ENCODE data around the gene SMOC2. TPM values are rescaled to one million over a fixed set of nuclear protein-coding genes. Genes with fewer than 3 reads are reported as not detected.
"Not testable (repeated sequence)": the region's sequence is repeated elsewhere in the genome, so short reads cannot be mapped to it uniquely, and the experiment has no call there.

Gene SMOC2
- total RNA-seq, 2 experiments from 2014 or later = not detected

DNA sequence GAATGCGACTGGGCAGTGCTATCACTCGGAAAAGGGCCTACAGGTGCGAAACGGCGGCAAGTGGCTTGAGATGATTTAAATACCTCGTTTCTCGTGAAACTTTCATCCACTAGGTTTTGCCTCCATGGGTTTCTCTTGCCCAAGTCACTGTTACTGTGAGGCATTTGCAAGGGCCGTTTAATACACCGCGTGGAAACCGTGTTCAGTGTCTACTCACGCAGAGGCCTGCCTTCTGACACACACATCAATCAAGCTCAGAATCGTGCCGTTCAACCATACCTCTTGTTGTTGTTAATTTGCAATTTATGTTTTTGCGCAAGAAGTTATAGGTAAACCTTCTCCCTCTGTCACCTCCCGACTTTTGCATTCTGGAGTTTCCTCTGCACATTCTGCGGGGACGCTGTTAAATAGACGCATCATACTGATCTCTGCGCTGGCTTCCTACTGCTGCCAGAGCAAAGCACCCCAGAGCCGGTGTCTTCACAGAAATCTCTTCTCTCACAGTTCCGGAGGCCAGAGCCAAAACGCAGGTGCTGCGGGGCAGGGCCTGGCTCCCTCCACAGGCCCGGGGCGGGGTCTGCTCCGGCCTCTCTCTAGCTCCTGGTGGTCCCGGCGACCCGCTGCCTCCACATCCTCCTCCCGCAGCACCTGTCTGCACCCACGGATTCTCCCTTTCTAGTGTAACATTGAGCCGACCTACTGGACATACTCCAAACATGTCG, 251.4 kb downstream of the SMOC2 start:
- Mint-ChIP-seq H3K4me1 (no peaks in the 10 kb centered on the region), H3K36me3 (ENCODE audit: low read depth) (no peaks in the 10 kb centered on the region), H3K27ac (no peak overlapping the region), H3K4me3 (no peak overlapping the region), H3K27me3 (peaks cover 2% of the 10 kb centered on the region), H3K9me3 (no peaks in the 10 kb centered on the region)
- CTCF ChIA-PET = no interaction called here
- DNase-seq = no peak
- POLR2A ChIA-PET = no interaction called here

- H3K4me3 Mint-ChIP-seq; POLR2A ChIA-PET; H3K27ac Mint-ChIP-seq; DNase-seq; CTCF ChIA-PET; H3K9me3 Mint-ChIP-seq; H3K36me3 Mint-ChIP-seq (ENCODE audit: low read depth); H3K27me3 Mint-ChIP-seq; H3K4me1 Mint-ChIP-seq: not testable (repeated sequence)
Measured at GRCh38 chr6:168692915-168693257, 251.9 kb downstream of the SMOC2 start.

DNA sequence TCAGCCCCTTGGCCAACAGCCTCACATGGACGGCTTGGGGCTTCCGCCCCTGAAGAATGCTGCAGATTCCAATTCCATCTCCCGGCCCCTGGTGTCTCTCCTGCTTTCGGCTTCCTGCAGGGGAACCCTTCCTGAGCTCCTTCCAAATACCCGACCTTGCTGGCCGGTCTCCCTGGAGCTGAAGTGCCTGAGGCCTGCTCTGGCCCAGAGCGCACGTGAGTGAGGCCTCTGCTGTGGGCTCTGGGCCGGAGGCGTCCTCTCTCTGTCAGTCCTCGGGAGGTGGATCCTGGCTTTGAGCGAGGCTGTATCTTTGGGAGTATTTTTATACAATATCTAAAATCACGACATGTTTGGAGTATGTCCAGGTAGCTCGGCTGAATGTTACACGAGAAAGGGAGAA, 253.8 kb downstream of the SMOC2 start:
- H3K4me3 Mint-ChIP-seq; POLR2A ChIA-PET; H3K36me3 Mint-ChIP-seq (ENCODE audit: low read depth); H3K27me3 Mint-ChIP-seq; DNase-seq; H3K4me1 Mint-ChIP-seq; H3K27ac Mint-ChIP-seq; H3K9me3 Mint-ChIP-seq; CTCF ChIA-PET: not testable (repeated sequence)

GRCh38 chr6:168695701-168696100, 254.7 kb downstream of the SMOC2 start:
- CTCF ChIA-PET = no interaction called here
- POLR2A ChIA-PET = no interaction called here
- H3K4me1 Mint-ChIP-seq = no peaks in the 10 kb centered on the region
- no peaks in the 10 kb centered on the region for H3K36me3 Mint-ChIP-seq (ENCODE audit: low read depth)
- H3K9me3 Mint-ChIP-seq = no peaks in the 10 kb centered on the region
- H3K27ac Mint-ChIP-seq = no peak overlapping the region
- DNase-seq = no peak
- H3K4me3 Mint-ChIP-seq = no peak overlapping the region
- no peaks in the 10 kb centered on the region for H3K27me3 Mint-ChIP-seq

- ChIA-PET POLR2A (no interaction called here), CTCF (no interaction called here)
- no peaks in the 10 kb centered on the region for H3K9me3 Mint-ChIP-seq
- H3K4me3 Mint-ChIP-seq = no peak overlapping the region
- H3K27me3 Mint-ChIP-seq = no peaks in the 10 kb centered on the region
- H3K4me1 Mint-ChIP-seq = no peaks in the 10 kb centered on the region
- no peak for DNase-seq
- no peaks in the 10 kb centered on the region for H3K36me3 Mint-ChIP-seq (ENCODE audit: low read depth)
- no peak overlapping the region for H3K27ac Mint-ChIP-seq
Measured at GRCh38 chr6:168698923-168699322, 257.9 kb downstream of the SMOC2 start.

DNA sequence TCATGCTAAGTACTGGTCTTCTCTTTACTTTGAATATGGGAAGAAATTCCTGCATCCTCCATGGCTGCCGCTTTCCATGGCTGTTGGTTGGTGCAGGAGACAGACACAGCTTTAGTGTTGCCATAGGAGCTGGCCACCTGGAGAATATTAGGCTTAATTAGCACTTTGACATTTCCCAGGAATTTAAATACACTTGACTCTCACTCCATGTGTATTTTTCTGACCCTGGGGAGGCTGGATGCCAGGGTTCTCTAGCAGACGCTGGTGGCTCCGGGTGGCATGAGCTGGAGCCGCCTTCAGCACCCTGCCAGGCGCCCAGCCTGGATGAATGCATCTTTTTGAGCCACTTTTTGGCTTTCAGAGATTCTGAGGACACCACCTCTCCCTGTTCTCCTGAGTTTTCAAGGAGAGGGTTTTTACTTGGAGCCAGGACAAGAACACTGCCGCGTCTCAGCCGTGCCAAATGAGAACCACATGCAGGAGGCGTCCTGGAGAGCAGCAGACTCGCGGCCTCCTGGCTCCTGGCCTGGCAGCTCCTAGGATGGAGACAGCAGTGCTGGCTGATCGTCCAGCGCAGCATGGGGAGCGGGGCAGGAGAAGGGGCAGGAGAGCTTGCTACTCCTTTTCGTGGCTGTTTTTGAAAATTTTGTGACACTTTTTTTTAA, 258.8 kb downstream of the SMOC2 start:
- H3K4me1 Mint-ChIP-seq = no peaks in the 10 kb centered on the region
- CTCF ChIA-PET = interaction anchor here (0.6 kb wide), 1 partner anchor 99 kb away, joined by 5 read pairs; no protein-coding TSS in a partner anchor
- no peaks in the 10 kb centered on the region for H3K27me3 Mint-ChIP-seq
- no peaks in the 10 kb centered on the region for H3K36me3 Mint-ChIP-seq (ENCODE audit: low read depth)
- POLR2A ChIA-PET = no interaction called here
- H3K4me3 Mint-ChIP-seq = no peak overlapping the region
- no peak for DNase-seq
- H3K27ac Mint-ChIP-seq = no peak overlapping the region
- no peaks in the 10 kb centered on the region for H3K9me3 Mint-ChIP-seq

- no peaks in the 10 kb centered on the region for H3K4me1 Mint-ChIP-seq
- H3K27ac Mint-ChIP-seq = no peak overlapping the region
- no peak for DNase-seq
- no peaks in the 10 kb centered on the region for H3K27me3 Mint-ChIP-seq
- ChIA-PET POLR2A (no interaction called here), CTCF (no interaction called here)
- H3K4me3 Mint-ChIP-seq = no peak overlapping the region
- H3K9me3 Mint-ChIP-seq = no peaks in the 10 kb centered on the region
- H3K36me3 Mint-ChIP-seq (ENCODE audit: low read depth) = no peaks in the 10 kb centered on the region
Measured at GRCh38 chr6:168700880-168701279, 259.9 kb downstream of the SMOC2 start.

- Mint-ChIP-seq H3K27ac (no peak overlapping the region), H3K4me3 (no peak overlapping the region), H3K9me3 (no peaks in the 10 kb centered on the region), H3K36me3 (ENCODE audit: low read depth) (no peaks in the 10 kb centered on the region), H3K4me1 (no peaks in the 10 kb centered on the region), H3K27me3 (no peaks in the 10 kb centered on the region)
- CTCF ChIA-PET = no interaction called here
- POLR2A ChIA-PET = no interaction called here
- DNase-seq = no peak
Measured at GRCh38 chr6:168703990-168704389, 263.0 kb downstream of the SMOC2 start.

DNA sequence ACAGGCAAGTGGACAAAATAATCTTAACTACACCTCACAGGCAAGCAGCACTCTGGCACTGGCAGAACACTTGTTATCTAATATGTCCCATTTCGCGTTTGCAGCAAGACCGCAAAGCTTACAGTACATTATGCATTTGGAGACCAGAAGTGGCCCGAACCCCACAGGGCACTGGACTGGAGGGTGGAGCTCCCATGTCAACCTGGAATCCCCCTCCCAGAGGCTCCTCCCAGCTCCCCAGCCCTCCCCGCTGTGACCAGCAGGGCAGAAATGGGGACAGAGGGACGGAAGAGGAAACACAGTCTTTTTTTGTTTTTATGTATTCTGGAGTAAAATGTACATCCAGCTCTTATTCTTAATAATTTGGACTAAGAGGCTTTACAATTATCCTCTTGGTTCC, 263.7 kb downstream of the SMOC2 start:
- no peaks in the 10 kb centered on the region for H3K4me1 Mint-ChIP-seq
- POLR2A ChIA-PET = no interaction called here
- CTCF ChIA-PET = no interaction called here
- no peak for DNase-seq
- H3K27ac Mint-ChIP-seq = no peak overlapping the region
- H3K4me3 Mint-ChIP-seq = no peak overlapping the region
- H3K27me3 Mint-ChIP-seq = no peaks in the 10 kb centered on the region
- no peaks in the 10 kb centered on the region for H3K36me3 Mint-ChIP-seq (ENCODE audit: low read depth)
- H3K9me3 Mint-ChIP-seq = no peaks in the 10 kb centered on the region

- H3K4me1 Mint-ChIP-seq; H3K36me3 Mint-ChIP-seq (ENCODE audit: low read depth); H3K4me3 Mint-ChIP-seq; CTCF ChIA-PET; POLR2A ChIA-PET; DNase-seq; H3K27ac Mint-ChIP-seq; H3K9me3 Mint-ChIP-seq; H3K27me3 Mint-ChIP-seq: not testable (repeated sequence)
Measured at GRCh38 chr6:168705271-168705670, 264.3 kb downstream of the SMOC2 start.

- no peak overlapping the region for H3K27ac Mint-ChIP-seq
- H3K4me1 Mint-ChIP-seq = no peaks in the 10 kb centered on the region
- no peaks in the 10 kb centered on the region for H3K9me3 Mint-ChIP-seq
- no peaks in the 10 kb centered on the region for H3K36me3 Mint-ChIP-seq (ENCODE audit: low read depth)
- CTCF ChIA-PET = no interaction called here
- no peak for DNase-seq
- no peaks in the 10 kb centered on the region for H3K27me3 Mint-ChIP-seq
- POLR2A ChIA-PET = no interaction called here
- no peak overlapping the region for H3K4me3 Mint-ChIP-seq
Measured at GRCh38 chr6:168706471-168707177, 265.6 kb downstream of the SMOC2 start.

- H3K27ac Mint-ChIP-seq = no peak overlapping the region
- no peaks in the 10 kb centered on the region for H3K4me1 Mint-ChIP-seq
- H3K27me3 Mint-ChIP-seq = no peaks in the 10 kb centered on the region
- POLR2A ChIA-PET = no interaction called here
- no peaks in the 10 kb centered on the region for H3K36me3 Mint-ChIP-seq (ENCODE audit: low read depth)
- H3K4me3 Mint-ChIP-seq = no peak overlapping the region
- CTCF ChIA-PET = no interaction called here
- no peak for DNase-seq
- H3K9me3 Mint-ChIP-seq = no peaks in the 10 kb centered on the region
Measured at GRCh38 chr6:168708526-168708925, 267.5 kb downstream of the SMOC2 start.

GRCh38 chr6:168708984-168709383, 268.0 kb downstream of the SMOC2 start:
- no peaks in the 10 kb centered on the region for H3K9me3 Mint-ChIP-seq
- no peak overlapping the region for H3K27ac Mint-ChIP-seq
- CTCF ChIA-PET = no interaction called here
- no peak for DNase-seq
- H3K4me3 Mint-ChIP-seq = no peak overlapping the region
- POLR2A ChIA-PET = no interaction called here
- H3K27me3 Mint-ChIP-seq = no peaks in the 10 kb centered on the region
- H3K4me1 Mint-ChIP-seq = no peaks in the 10 kb centered on the region
- no peaks in the 10 kb centered on the region for H3K36me3 Mint-ChIP-seq (ENCODE audit: low read depth)

DNA sequence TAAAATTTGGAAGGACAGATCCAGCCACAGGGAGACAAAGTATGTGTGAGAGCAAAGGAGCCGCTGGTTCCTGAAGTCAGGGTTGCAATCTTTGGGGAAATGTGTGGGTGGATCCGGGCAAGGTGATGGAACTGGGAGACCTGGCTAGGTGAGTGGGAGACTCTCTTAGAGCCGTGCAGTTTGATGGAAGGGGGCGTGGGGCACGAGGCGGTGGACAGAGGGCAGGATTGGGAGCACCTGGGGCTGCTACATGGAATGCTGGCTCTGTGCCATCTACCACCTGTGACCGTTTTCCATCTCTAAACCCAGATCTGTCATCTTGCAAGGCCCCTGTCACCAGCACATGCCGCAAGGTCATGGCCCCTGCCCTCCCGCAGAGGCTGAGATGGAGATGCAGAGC, 268.4 kb downstream of the SMOC2 start:
- POLR2A ChIA-PET = no interaction called here
- CTCF ChIA-PET = no interaction called here

More for the DNA sequence above, 268.4 kb downstream of the SMOC2 start:
- Mint-ChIP-seq H3K27ac (no peak overlapping the region), H3K9me3 (no peaks in the 10 kb centered on the region), H3K36me3 (ENCODE audit: low read depth) (no peaks in the 10 kb centered on the region), H3K4me1 (no peaks in the 10 kb centered on the region), H3K4me3 (no peak overlapping the region), H3K27me3 (no peaks in the 10 kb centered on the region)
- DNase-seq = no peak

All from activated CD4-positive, alpha-beta memory T cell treated with anti-CD3 and anti-CD28 coated beads, Interleukin-2, amount 10 ng/mL, durations not matched to agents 7 days and 5 days (primary cell).